HG02571 (cell line): ENCODE results near the gene ZNF394.
"Not testable (repeated sequence)": the region's sequence is repeated elsewhere in the genome, so short reads cannot be mapped to it uniquely, and the experiment has no call there.

Source experiments
- ATAC-seq: cut with Tn5 transposase; IDR thresholded peaks from one replicate; pipeline ENCODE4 v1.9.1; 2021; ENCODE audit warnings: mild to moderate bottlenecking, moderate library complexity; ENCODE audit not compliant: unreplicated experiment

ZNF394 gene

GRCh38 chr7:99499721-99500636, at the start of gene ZNF394:
Gene ZNF394, minus strand, starts transcription at chr7:99500281. Its CDS starts 188 bp downstream, at chr7:99500093.
- ATAC-seq = peak; percentile 31

- ATAC-seq = not testable (repeated sequence)
These were observed 49.5 kb upstream of the ZNF394 start for GRCh38 chr7:99549545-99549944.

GRCh38 chr7:99545308-99545707, 45.2 kb upstream of the ZNF394 start:
- not testable (repeated sequence) for ATAC-seq

- no peak for ATAC-seq
These were observed 43.8 kb upstream of the ZNF394 start for GRCh38 chr7:99543916-99544315.

- no peak for ATAC-seq
These were observed 43.1 kb upstream of the ZNF394 start for GRCh38 chr7:99543081-99543671.

- ATAC-seq = no peak
These were observed 41.1 kb upstream of the ZNF394 start for GRCh38 chr7:99541212-99541611.

GRCh38 chr7:99540542-99540941, 40.5 kb upstream of the ZNF394 start:
- no peak for ATAC-seq

GRCh38 chr7:99539213-99539811, 39.2 kb upstream of the ZNF394 start:
- no peak for ATAC-seq

- no peak for ATAC-seq
These were observed 35.6 kb upstream of the ZNF394 start for GRCh38 chr7:99535667-99536066.

- no peak for ATAC-seq
These were observed 31.3 kb upstream of the ZNF394 start for GRCh38 chr7:99531354-99531765.

GRCh38 chr7:99525713-99526440, 25.8 kb upstream of the ZNF394 start:
- ATAC-seq = no peak

GRCh38 chr7:99521399-99521798, 21.3 kb upstream of the ZNF394 start:
- ATAC-seq = no peak

- ATAC-seq = no peak
These were observed 14.0 kb upstream of the ZNF394 start for GRCh38 chr7:99514050-99514449.

- no peak for ATAC-seq
These were observed 5.2 kb upstream of the ZNF394 start for GRCh38 chr7:99505324-99505662.

- peak; percentile 75 for ATAC-seq
These were observed 4.7 kb upstream of the ZNF394 start, which contains the start of gene ZKSCAN5 for GRCh38 chr7:99504603-99505323. Gene ZKSCAN5, plus strand, starts transcription at chr7:99504662. Its CDS starts 1,383 bp downstream, at chr7:99506045.

GRCh38 chr7:99504281-99504602, 4.2 kb upstream of the ZNF394 start:
- ATAC-seq = no peak

GRCh38 chr7:99501236-99501635, 1.2 kb upstream of the ZNF394 start:
- not testable (repeated sequence) for ATAC-seq

- ATAC-seq = no peak
These were observed 542 bp upstream of the ZNF394 start for GRCh38 chr7:99500637-99501009.

- no peak for ATAC-seq
These were observed 735 bp downstream of the ZNF394 start for GRCh38 chr7:99499371-99499720.

GRCh38 chr7:99498546-99498944, 1.5 kb downstream of the ZNF394 start:
- no peak for ATAC-seq
